Heart right ventricle (tissue), 16 donors: ENCODE measurements around the gene TANGO2. TPM values are rescaled to one million over a fixed set of nuclear protein-coding genes. Genes with fewer than 3 reads are reported as not detected.

ENCODE experiments used
- ATAC-seq, 8 donors: fragments of 200-7000 bp; cut with Tn5 transposase; one replicate each; pipeline ENCODE4 v1.9.1; 2020; ENCODE audit warnings: mild to moderate bottlenecking in 8 of 8, moderate library complexity in 8 of 8, moderate number of reproducible peaks in 1 of 8
- DNase-seq, 2 donors: peaks; one replicate each; pipeline ENCODE4 v3.0.0-alpha.2; 2020
- H3K27ac ChIP-seq, 10 donors: fragments of 200-600 bp; sonication (generic) in 2 of 10; one replicate each; pipeline versions ENCODE4 v1.5.0 to v1.8.0; 2020 to 2022; ENCODE audit warnings: mild to moderate bottlenecking in 3 of 10
- H3K27me3 ChIP-seq, 7 donors: fragments of 200-600 bp; one replicate each; pipeline ENCODE4 v1.8.0; 2021 to 2022; ENCODE audit warnings: mild to moderate bottlenecking in 2 of 7
- H3K36me3 ChIP-seq, 9 donors: fragments of 200-600 bp; sonication (generic) in 1 of 9; one replicate each; pipeline versions ENCODE4 v1.5.0 to v1.8.0; 2020 to 2022; ENCODE audit warnings: mild to moderate bottlenecking in 2 of 9
- H3K4me1 ChIP-seq, 9 donors: fragments of 200-600 bp; sonication (generic) in 1 of 9; one replicate each; pipeline versions ENCODE4 v1.5.0 to v1.8.0; 2020 to 2022; ENCODE audit warnings: mild to moderate bottlenecking in 4 of 9
- H3K4me3 ChIP-seq, 10 donors: fragments of 200-600 bp; sonication (generic) in 2 of 10; one replicate each; pipeline versions ENCODE4 v1.5.0 to v1.8.0; 2020 to 2022; ENCODE audit warnings: mild to moderate bottlenecking in 7 of 10, moderate library complexity in 2 of 10
- H3K9me3 ChIP-seq, 11 donors: fragments of 200-600 bp in 10 of 11; sonication (generic) in 2 of 11; one replicate each; pipeline versions ENCODE4 v1.5.0 to v1.8.0; 2013 to 2022; ENCODE audit warnings: mild to moderate bottlenecking in 2 of 11, control low read depth in 1 of 11, moderate library complexity in 1 of 11
- CTCF ChIP-seq, 9 donors: fragments of 200-600 bp; sonication (generic) in 2 of 9; IDR thresholded peaks; one replicate each; pipeline versions ENCODE4 v1.5.0 to v1.8.0; 2021 to 2022; ENCODE audit warnings: antibody characterized with exemption in 9 of 9, mild to moderate bottlenecking in 5 of 9, moderate library complexity in 1 of 9
- WGBS, 2 donors: extraction: QIAGEN DNeasy Blood & Tissue Kit; methylation state at CpG; one replicate each; pipeline ENCODE4 v1.1.7; 2013; ENCODE audit warnings: inconsistent platforms in 1 of 2; 5-methylcytosine and 5-hydroxymethylcytosine counted together
- intact Hi-C, 10 donors: fragments of 100-400 bp; cut with DNase I; formaldehyde crosslinking; loops; one replicate each; pipeline versions ENCODE4 v1.11.1 to v1.14.2; 2022
- polyA plus RNA-seq, 2 donors: library from polyadenylated mRNA; stranded (reverse); fragments of 200-250 nt; gene quantifications; one replicate each; pipeline ENCODE4 v1.2.3, GENCODE V29; 2013
- total RNA-seq, 10 donors: library from RNA; stranded (reverse); fragmentation: NEBNext Ultra II Directional in 3 of 10; extraction: Animal tissue kit (Norgen Biotek cat#: 25700) in 3 of 10; gene quantifications; one replicate each; pipeline versions ENCODE4 v1.2.1 to v1.2.4, GENCODE V29; 2021 to 2023
- donor health status: Arrhythmogenic right ventricular cardiomyopathy.
- donor health status: ischemic (EF 13 %, LVEDD 7.1; RV severe dilation, severe dysfunction).
- donor health status: healthy with polysubstance abuse.
- donor health status: DM: no; HTN: yes; CAD: no.
- donor health status: DM: no; HTN: no; CAD: no.
- donor health status: ischemic (EF 25% LVEDD 6.9; RV normal size, moderate dysfunction).
- donor health status: ischemic (EF 25% LVEDD 5.7; RV mildly dilated, moderate dysfunction).
- donor health status: healthy.
- donor health status: DM: yes; HTN: yes; CAD: no.
- donor health status: Ischemic cardiomyopathy.
- donor health status: ischemic (EF 35%, LVEDD 5.7; RV mildly dilated, moderate dysfunction).
- donor health status: nonischemic (EF 11% LVEDD 7.7; RV severe dilation, severe dysfunction).
- donor health status: DM: yes; HTN: yes; CAD: no.
- donor health status: PGD.
- donor health status: ischemic (EF 29% LVEDD 5.4; RV normal size, mild dysfunction).
- donor health status: nonischemic (EF 23%, LVEDD 6.1; RV moderate dilation, normal function).

The TANGO2 gene
- total and polyA plus RNA-seq, 12 donors = 34.1 to 139 (median 81.0) TPM

- intact Hi-C loops = loop anchor here in 1 of 10 donors (5.0 kb wide), 1 partner anchor 64 kb away; the partner anchor contains the start of gene DGCR8
- Histone ChIP-seq H3K4me3 (no peak overlapping the region), H3K27ac (no peak overlapping the region), H3K36me3 (peaks cover 0 to 1% (median 0%) of the 10 kb centered on the region in 9 donors), H3K4me1 (peaks cover 23 to 58% (median 47%) of the 10 kb centered on the region in 9 donors), H3K27me3 (peaks cover 0 to 26% (median 0%) of the 10 kb centered on the region in 7 donors), H3K9me3 (no peaks in the 10 kb centered on the region)
- WGBS, 2 donors = 85 to 88% methylated on average over 5 of the region's 5 CpGs
- TF ChIP-seq CTCF (IDR thresholded peaks at IDR 0.05) = no peak
- DNase-seq (no peak), ATAC-seq (no peak)
Measured at GRCh38 chr22:20018001-20018400, 2.9 kb upstream of the TANGO2 start.

GRCh38 chr22:20019661-20020532 is 1.0 kb upstream of the TANGO2 start:
- Histone ChIP-seq H3K36me3 (peaks cover 0 to 9% (median 0%) of the 10 kb centered on the region in 9 donors), H3K27me3 (peaks cover 0 to 26% (median 0%) of the 10 kb centered on the region in 7 donors), H3K4me3 (peak overlapping the region in 9 of 10 donors; percentile 82 to 99 (median 98)), H3K4me1 (peaks cover 30 to 65% (median 58%) of the 10 kb centered on the region in 9 donors), H3K9me3 (no peaks in the 10 kb centered on the region), H3K27ac (peak overlapping the region in 9 of 10 donors; percentile 86 to 99 (median 98))
- intact Hi-C loops = loop anchor here in 4 of 10 donors (2.0 to 10.0 kb wide), 4 partner anchors 61 to 305 kb away; partner anchors contain the start of genes DGCR8 (in 4 of the 4), DGCR6L (in 1 of the 4), RANBP1 (in 1 of the 4) and TRMT2A (in 1 of the 4)
- no peak for TF ChIP-seq CTCF (IDR thresholded peaks at IDR 0.05)
- DNase-seq (no peak), ATAC-seq (no peak)
- WGBS, 2 donors = 81 to 83% methylated on average over 8 of the region's 8 CpGs

- Histone ChIP-seq H3K27ac (peak overlapping the region; percentile 86 to 99 (median 98)), H3K4me1 (peaks cover 30 to 68% (median 59%) of the 10 kb centered on the region in 9 donors), H3K36me3 (peaks cover 0 to 10% (median 0%) of the 10 kb centered on the region in 9 donors), H3K4me3 (peak overlapping the region; percentile 70 to 99 (median 96)), H3K27me3 (peaks cover 0 to 12% (median 0%) of the 10 kb centered on the region in 7 donors), H3K9me3 (no peaks in the 10 kb centered on the region)
- TF ChIP-seq CTCF (IDR thresholded peaks at IDR 0.05) = no peak
- WGBS, 2 donors = 3% methylated on average over 36 of the region's 36 CpGs
- intact Hi-C loops = loop anchor here in 4 of 10 donors (2.0 to 10.0 kb wide), 4 partner anchors 59 to 303 kb away; partner anchors contain the start of genes DGCR8 (in 3 of the 4), DGCR6L (in 1 of the 4), RANBP1 (in 1 of the 4) and TRMT2A (in 1 of the 4)
- DNase-seq (peak; percentile 69 to 84), ATAC-seq (peak; percentile 47 to 82 (median 76))
Measured at GRCh38 chr22:20021196-20022181, 579 bp downstream of the TANGO2 start.
